H4 (cell line): ENCODE results near the gene RBM12. TPM values are rescaled to one million over a fixed set of nuclear protein-coding genes. Genes with fewer than 3 reads are reported as not detected.
"Not testable (repeated sequence)": the region's sequence is repeated elsewhere in the genome, so short reads cannot be mapped to it uniquely, and the experiment has no call there.

Source experiments
- DNase-seq: peaks from one replicate; pipeline ENCODE4 v3.0.0-alpha.2; 2015; ENCODE audit warnings: low spot score
- total RNA-seq: library from RNA; depleted of rRNA; stranded (reverse); fragments of >200 nt; shearing (Covaris generic); gene quantifications from 2 replicates; pipeline ENCODE4 v1.2.3, GENCODE V29; 2014

RBM12 gene
- total RNA-seq, 1 experiment from 2014 or later = 62.3 TPM

GRCh38 chr20:35698298-35699126, 33.8 kb upstream of the RBM12 start:
- DNase-seq = no peak

- DNase-seq = no peak
These were observed 33.1 kb upstream of the RBM12 start for GRCh38 chr20:35697696-35698297.

GRCh38 chr20:35695978-35696377, 31.3 kb upstream of the RBM12 start:
- DNase-seq = no peak

GRCh38 chr20:35695245-35695749, 30.6 kb upstream of the RBM12 start:
- no peak for DNase-seq

GRCh38 chr20:35690265-35690664, 25.6 kb upstream of the RBM12 start:
- DNase-seq = no peak

- not testable (repeated sequence) for DNase-seq
These were observed 22.2 kb upstream of the RBM12 start for GRCh38 chr20:35686872-35687271.

GRCh38 chr20:35685368-35685767, 20.7 kb upstream of the RBM12 start:
- not testable (repeated sequence) for DNase-seq

- no peak for DNase-seq
These were observed 17.3 kb upstream of the RBM12 start for GRCh38 chr20:35681960-35682359.

- no peak for DNase-seq
These were observed 15.9 kb upstream of the RBM12 start for GRCh38 chr20:35680452-35681183.

- no peak for DNase-seq
These were observed 10.2 kb upstream of the RBM12 start for GRCh38 chr20:35674921-35675320.

- DNase-seq = no peak
These were observed 9.2 kb upstream of the RBM12 start for GRCh38 chr20:35673884-35674283.

- no peak for DNase-seq
These were observed 5.0 kb upstream of the RBM12 start for GRCh38 chr20:35669681-35670080.

- no peak for DNase-seq
These were observed 4.5 kb upstream of the RBM12 start for GRCh38 chr20:35669221-35669620.

GRCh38 chr20:35665949-35666288, 1.2 kb upstream of the RBM12 start:
- DNase-seq = no peak

- DNase-seq = peak; percentile 27
These were observed 909 bp downstream of the RBM12 start for GRCh38 chr20:35663516-35664465.

GRCh38 chr20:35662551-35662950, 2.1 kb downstream of the RBM12 start:
- DNase-seq = no peak

GRCh38 chr20:35661908-35662307, 2.8 kb downstream of the RBM12 start:
- no peak for DNase-seq

GRCh38 chr20:35661053-35661452, 3.6 kb downstream of the RBM12 start:
- no peak for DNase-seq

GRCh38 chr20:35660122-35660937, 4.4 kb downstream of the RBM12 start:
- no peak for DNase-seq

- no peak for DNase-seq
These were observed 7.4 kb downstream of the RBM12 start for GRCh38 chr20:35657271-35657670.

- no peak for DNase-seq
These were observed 10.3 kb downstream of the RBM12 start for GRCh38 chr20:35654415-35654814.
